NCI-H1436 (cell line): ENCODE results near the gene NUP42.

Experiments
- DNase-seq: peaks from one replicate; lab custom pipeline; 2025; lab: John Stamatoyannopoulos, UW

The NUP42 gene

GRCh38 chr7:23234569-23235296, 52.9 kb downstream of the NUP42 start:
- no peak for DNase-seq

DNA sequence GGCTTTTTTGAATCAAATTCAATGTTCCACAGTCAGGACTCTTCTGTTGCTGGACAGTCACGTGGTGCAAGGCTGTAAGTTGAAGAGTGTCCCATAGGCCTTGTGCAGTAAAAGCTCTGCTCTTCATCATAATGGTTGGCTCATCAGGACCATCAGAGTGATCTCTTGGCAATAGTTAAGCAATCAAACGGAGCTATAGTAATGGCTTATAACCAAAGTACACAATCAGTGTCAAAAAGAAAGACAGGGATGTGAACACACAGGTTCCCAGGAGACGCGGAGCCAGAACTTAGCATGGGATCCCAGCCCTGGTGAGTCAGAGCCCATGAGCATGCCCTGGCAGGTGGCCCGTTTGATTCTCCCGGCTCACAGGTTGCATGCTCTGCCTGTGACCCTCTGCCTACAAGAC, 54.0 kb downstream of the NUP42 start:
- no peak for DNase-seq

- DNase-seq, result no peak
Observed at GRCh38 chr7:23237000-23237399, 55.2 kb downstream of the NUP42 start.

GRCh38 chr7:23238983-23239652, 57.3 kb downstream of the NUP42 start:
- no peak for DNase-seq

- no peak for DNase-seq
Observed at GRCh38 chr7:23239698-23240097, 57.9 kb downstream of the NUP42 start.

GRCh38 chr7:23242321-23242720, 60.5 kb downstream of the NUP42 start:
- no peak for DNase-seq

- no peak for DNase-seq
Observed at GRCh38 chr7:23242935-23243334, 61.1 kb downstream of the NUP42 start.

DNA sequence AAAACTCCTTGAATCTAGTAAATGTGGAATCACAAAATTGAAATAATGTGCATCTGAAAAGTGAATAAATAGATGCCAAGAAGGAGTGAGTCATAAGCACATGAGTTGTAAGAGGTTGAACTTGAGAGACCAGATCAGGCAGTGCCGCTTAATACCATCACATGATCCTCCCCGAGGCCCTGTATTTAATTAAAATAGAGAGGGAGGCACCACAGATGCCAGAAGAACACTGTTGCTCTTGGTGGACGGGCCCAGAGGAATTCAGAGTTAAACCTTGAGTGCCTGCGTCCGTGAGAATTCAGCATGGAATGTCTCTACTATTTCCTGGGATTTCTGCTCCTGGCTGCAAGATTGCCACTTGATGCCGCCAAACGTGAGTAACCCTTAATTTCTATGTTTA, 64.7 kb downstream of the NUP42 start, which contains the start of gene GPNMB:
Gene GPNMB (plus strand): TSS at position 221 of the 400 bp plus-strand sequence. CDS start 83 bp downstream, at position 304.
- DNase-seq, result no peak

GRCh38 chr7:23247046-23247602, 65.3 kb downstream of the NUP42 start:
- DNase-seq, result no peak

DNA sequence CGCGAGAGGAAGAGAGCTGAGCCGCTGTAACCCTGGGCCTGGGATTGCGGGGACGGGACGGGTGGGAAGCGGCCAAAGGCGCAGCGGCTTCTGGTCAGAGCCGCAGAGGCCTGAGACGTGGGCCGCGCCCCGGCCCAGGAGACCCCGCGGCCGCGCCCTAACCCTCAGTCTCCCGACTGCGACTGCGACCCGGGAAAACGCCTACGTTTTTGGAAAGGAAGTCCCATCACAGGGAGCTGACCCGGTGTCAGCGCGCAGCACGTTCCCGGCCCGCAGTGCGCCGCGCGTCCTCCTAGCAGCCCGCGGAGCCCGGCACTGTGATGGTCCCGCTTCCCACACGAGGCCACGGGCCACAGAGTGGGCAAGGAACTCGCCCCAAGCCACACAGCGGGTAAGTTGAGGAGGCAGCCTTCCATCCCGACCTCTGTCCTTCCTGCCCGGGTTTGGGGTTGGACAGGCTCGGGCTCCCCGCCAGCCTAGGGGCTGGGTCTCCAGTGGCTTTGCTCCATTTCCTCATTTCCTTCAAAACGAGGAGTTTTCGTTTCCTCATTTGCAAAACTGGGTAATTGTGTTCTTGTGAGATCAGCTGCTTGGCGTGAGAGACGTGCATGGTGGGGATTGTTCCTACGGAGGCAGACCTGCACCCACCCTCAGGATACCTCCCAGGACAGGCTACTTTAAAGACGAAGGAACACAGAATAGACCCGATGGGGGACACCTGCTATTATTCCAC, 65.9 kb downstream of the NUP42 start:
- DNase-seq, result no peak

DNA sequence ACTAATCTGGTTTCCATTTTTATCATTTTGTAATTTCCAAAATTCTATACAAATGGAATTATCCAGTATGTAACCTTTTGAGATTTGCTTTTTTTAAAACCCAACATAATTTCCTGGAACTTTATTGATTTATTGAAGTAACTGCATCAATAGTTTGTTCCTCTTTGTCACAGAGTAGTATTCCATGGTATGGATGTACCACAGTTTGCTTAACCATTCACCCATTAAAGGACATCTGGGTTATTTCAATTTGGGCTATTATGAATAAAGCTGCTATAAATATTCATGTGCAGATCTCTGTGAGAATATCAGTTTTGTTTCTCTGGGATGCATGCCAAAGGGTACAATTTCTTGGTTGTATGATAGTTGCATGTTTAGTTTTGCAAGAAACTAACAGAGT, 67.6 kb downstream of the NUP42 start:
- no peak for DNase-seq
